Measurements from ENCODE around the gene NHLRC1.

NHLRC1 gene

GRCh38 chr6:18096423-18096822 is 26.1 kb downstream of the NHLRC1 start:
- no peaks in the 10 kb centered on the region for H3K36me3 ChIP-seq (ENCODE audit: insufficient read depth, low read length)
- no peaks in the 10 kb centered on the region for H3K27me3 ChIP-seq (ENCODE audit: insufficient read depth, low read length, poor library complexity, severe bottlenecking)
- no peak overlapping the region for H3K4me3 ChIP-seq (ENCODE audit: low read length, poor library complexity, severe bottlenecking)
- H3K79me2 ChIP-seq (ENCODE audit: insufficient read depth, low read length): no peaks in the 10 kb centered on the region
- H3K9me3 ChIP-seq (ENCODE audit: insufficient read depth, low read depth, low read length): no peaks in the 10 kb centered on the region
- H3K9ac ChIP-seq (ENCODE audit: low read depth, low read length, poor library complexity, severe bottlenecking): no peak overlapping the region
- no peaks in the 10 kb centered on the region for H4K20me1 ChIP-seq (ENCODE audit: insufficient read depth, low read length, poor library complexity, severe bottlenecking)
- H3K4me1 ChIP-seq (ENCODE audit: insufficient read depth, low read length, poor library complexity, severe bottlenecking): peaks cover 9% of the 10 kb centered on the region
- no peaks in the 10 kb centered on the region for H3F3A ChIP-seq (ENCODE audit: low read depth)
- H3K9me2 ChIP-seq (replicated peaks; ENCODE audit: low read depth, low read length): no peaks in the 10 kb centered on the region
- H3K4me2 ChIP-seq (ENCODE audit: low read depth, low read length, poor library complexity, severe bottlenecking): no peak overlapping the region
- no peak for TF ChIP-seq CTCF (conservative IDR thresholded peaks at IDR 0.05; ENCODE audit: low read length)
- TF ChIP-seq EZH2phosphoT487 (IDR thresholded peaks at IDR 0.05; ENCODE audit: borderline replicate concordance): no peak
- no peak overlapping the region for H2AFZ ChIP-seq (ENCODE audit: low read length)

- Histone ChIP-seq H3K79me2 (ENCODE audit: insufficient read depth, low read length) (no peaks in the 10 kb centered on the region), H3F3A (ENCODE audit: low read depth) (no peaks in the 10 kb centered on the region), H3K4me3 (ENCODE audit: low read length, poor library complexity, severe bottlenecking) (no peak overlapping the region), H2AFZ (ENCODE audit: low read length) (no peak overlapping the region), H3K27me3 (ENCODE audit: insufficient read depth, low read length, poor library complexity, severe bottlenecking) (no peaks in the 10 kb centered on the region), H3K4me1 (ENCODE audit: insufficient read depth, low read length, poor library complexity, severe bottlenecking) (no peaks in the 10 kb centered on the region), H3K4me2 (ENCODE audit: low read depth, low read length, poor library complexity, severe bottlenecking) (no peak overlapping the region), H3K9ac (ENCODE audit: low read depth, low read length, poor library complexity, severe bottlenecking) (no peak overlapping the region), H4K20me1 (ENCODE audit: insufficient read depth, low read length, poor library complexity, severe bottlenecking) (no peaks in the 10 kb centered on the region), H3K36me3 (ENCODE audit: insufficient read depth, low read length) (no peaks in the 10 kb centered on the region), H3K9me2 (replicated peaks; ENCODE audit: low read depth, low read length) (no peaks in the 10 kb centered on the region), H3K9me3 (ENCODE audit: insufficient read depth, low read depth, low read length) (peaks cover 6% of the 10 kb centered on the region; the same call in 1 of the 2 replicates)
- TF ChIP-seq CTCF (conservative IDR thresholded peaks at IDR 0.05; ENCODE audit: low read length) (no peak), EZH2phosphoT487 (IDR thresholded peaks at IDR 0.05; ENCODE audit: borderline replicate concordance) (no peak)
Observed at GRCh38 chr6:18091382-18091781, 31.1 kb downstream of the NHLRC1 start.

DNA sequence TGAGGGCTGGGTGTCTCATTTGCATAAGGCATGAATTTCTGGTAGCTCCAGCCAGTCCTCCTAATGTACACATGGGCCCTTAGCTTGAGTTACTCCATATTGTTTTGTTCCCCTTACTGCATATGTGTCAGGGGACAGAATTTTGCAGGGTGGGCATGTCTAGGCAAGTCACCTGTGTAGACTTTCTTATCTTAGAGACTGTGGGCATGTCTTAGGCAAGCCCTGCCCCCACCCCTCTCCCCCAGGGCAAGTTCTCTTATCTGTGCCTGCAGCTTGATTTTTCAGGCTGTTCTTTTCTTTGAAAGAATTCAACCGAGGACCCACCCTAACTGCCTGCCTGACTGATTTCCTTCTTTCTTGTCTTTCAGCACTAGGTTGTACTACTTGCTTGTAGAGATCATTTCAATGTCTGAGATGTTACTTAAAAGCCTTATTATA is 32.1 kb downstream of the NHLRC1 start:
- H3F3A ChIP-seq (ENCODE audit: low read depth): no peaks in the 10 kb centered on the region
- H3K36me3 ChIP-seq (ENCODE audit: insufficient read depth, low read length): no peaks in the 10 kb centered on the region
- TF ChIP-seq EZH2phosphoT487 (IDR thresholded peaks at IDR 0.05; ENCODE audit: borderline replicate concordance): no peak
- no peak for TF ChIP-seq CTCF (conservative IDR thresholded peaks at IDR 0.05; ENCODE audit: low read length)
- H4K20me1 ChIP-seq (ENCODE audit: insufficient read depth, low read length, poor library complexity, severe bottlenecking): no peaks in the 10 kb centered on the region
- H3K79me2 ChIP-seq (ENCODE audit: insufficient read depth, low read length): no peaks in the 10 kb centered on the region
- H3K4me3 ChIP-seq (ENCODE audit: low read length, poor library complexity, severe bottlenecking): no peak overlapping the region
- H3K27me3 ChIP-seq (ENCODE audit: insufficient read depth, low read length, poor library complexity, severe bottlenecking): no peaks in the 10 kb centered on the region
- no peaks in the 10 kb centered on the region for H3K4me1 ChIP-seq (ENCODE audit: insufficient read depth, low read length, poor library complexity, severe bottlenecking)
- H3K4me2 ChIP-seq (ENCODE audit: low read depth, low read length, poor library complexity, severe bottlenecking): no peak overlapping the region
- H3K9me3 ChIP-seq (ENCODE audit: insufficient read depth, low read depth, low read length): peaks cover 6% of the 10 kb centered on the region; the same call in 1 of the 2 replicates
- H3K9ac ChIP-seq (ENCODE audit: low read depth, low read length, poor library complexity, severe bottlenecking): no peak overlapping the region
- H3K9me2 ChIP-seq (replicated peaks; ENCODE audit: low read depth, low read length): no peaks in the 10 kb centered on the region
- no peak overlapping the region for H2AFZ ChIP-seq (ENCODE audit: low read length)

Measured in Loucy (cell line).